Fibroblast of lung (primary cell): ENCODE results near the gene PTPRS. TPM values are rescaled to one million over a fixed set of nuclear protein-coding genes. Genes with fewer than 3 reads are reported as not detected.

Experiments used
- DNase-seq, 2 donors: peaks; one replicate each; pipeline versions ENCODE4 v3.0.0 to v3.0.0-alpha.2; 2010; ENCODE audit warnings: low read depth in 2 of 2
- H2AFZ ChIP-seq: 2 replicates; pipeline ENCODE4 v1.5.1; 2012; ENCODE audit warnings: low read length, control low read depth, inconsistent platforms
- H3K27ac ChIP-seq: 2 replicates; pipeline ENCODE4 v1.5.1; 2011; ENCODE audit warnings: low read length, control low read depth; ENCODE audit not compliant: insufficient read depth
- H3K27me3 ChIP-seq: 2 replicates; pipeline ENCODE4 v1.5.1; 2011; ENCODE audit warnings: mild to moderate bottlenecking, low read length; ENCODE audit not compliant: control insufficient read depth, insufficient read depth
- H3K36me3 ChIP-seq: 2 replicates; pipeline ENCODE4 v1.5.1; 2011; ENCODE audit warnings: low read length; ENCODE audit not compliant: control insufficient read depth, insufficient read depth
- H3K4me1 ChIP-seq: 2 replicates; pipeline ENCODE4 v1.5.1; 2011; ENCODE audit warnings: low read length; ENCODE audit not compliant: control insufficient read depth, insufficient read depth; ENCODE audit errors: extremely low read depth
- H3K4me2 ChIP-seq: 2 replicates; pipeline ENCODE4 v1.5.1; 2011; ENCODE audit warnings: low read length, control low read depth; ENCODE audit not compliant: insufficient read depth; ENCODE audit errors: extremely low read depth
- H3K4me3 ChIP-seq, 4 experiments: fragments of 200-600 bp in 1 of 4; sonication (generic) in 1 of 4; replicated peaks in 1 of 4; 2 replicates each; pipeline ENCODE4 v1.5.1; 2011 to 2016; ENCODE audit warnings: low read length in 4 of 4, low read depth in 3 of 4, mild to moderate bottlenecking in 3 of 4, control low read depth in 2 of 4, inconsistent platforms in 1 of 4, mixed read lengths in 1 of 4; ENCODE audit not compliant: insufficient read depth in 1 of 4; ENCODE audit errors: control extremely low read depth in 1 of 4
- H3K79me2 ChIP-seq: 2 replicates; pipeline ENCODE4 v1.5.1; 2012; ENCODE audit warnings: mild to moderate bottlenecking, low read length, inconsistent platforms; ENCODE audit not compliant: control insufficient read depth, insufficient read depth
- H3K9ac ChIP-seq: 2 replicates; pipeline ENCODE4 v1.5.1; 2011; ENCODE audit warnings: mild to moderate bottlenecking, low read length, control low read depth; ENCODE audit not compliant: insufficient read depth
- H3K9me3 ChIP-seq: 2 replicates; pipeline ENCODE4 v1.5.1; 2012; ENCODE audit warnings: low read depth, low read length; ENCODE audit not compliant: control insufficient read depth, insufficient read depth
- H4K20me1 ChIP-seq: 2 replicates; pipeline ENCODE4 v1.5.1; 2011; ENCODE audit warnings: low read length; ENCODE audit not compliant: control insufficient read depth, insufficient read depth; ENCODE audit errors: extremely low read depth
- EZH2 ChIP-seq: IDR thresholded peaks from 2 replicates; pipeline ENCODE4 v1.5.1; 2012; ENCODE audit warnings: low read length, control low read depth, mild to moderate bottlenecking; ENCODE audit errors: missing control alignments
- polyA plus RNA-seq, 2 donors: library from polyadenylated mRNA; depleted of rRNA in 1 of 2; stranded (reverse) in 1 of 2; unstranded in 1 of 2; fragments of >200 nt; gene quantifications; 2 replicates each; pipeline ENCODE4 v1.2.1, GENCODE V29; 2011 to 2012; ENCODE audit warnings: missing spikeins in 1 of 2
- total RNA-seq: library from RNA; depleted of rRNA; stranded (reverse); fragments of >200 nt; gene quantifications from 2 replicates; pipeline ENCODE4 v1.2.1, GENCODE V29; 2014
- TF ChIP-seq, protein P1 (sequence below), 2 donors: IDR thresholded peaks in 1 of 2; conservative IDR thresholded peaks in 1 of 2; 1 replicate in 1 of 2; 2 replicates in 1 of 2; pipeline ENCODE4 v1.5.1; 2011 to 2012; ENCODE audit warnings: low read length in 2 of 2, control low read depth in 1 of 2, inconsistent platforms in 1 of 2, low read depth in 1 of 2, mild to moderate bottlenecking in 1 of 2

The PTPRS gene
- total and polyA plus RNA-seq, 2 donors (not counting 1 experiment from before 2014, with no cell fraction given), result 27.9 to 136 TPM

DNA sequence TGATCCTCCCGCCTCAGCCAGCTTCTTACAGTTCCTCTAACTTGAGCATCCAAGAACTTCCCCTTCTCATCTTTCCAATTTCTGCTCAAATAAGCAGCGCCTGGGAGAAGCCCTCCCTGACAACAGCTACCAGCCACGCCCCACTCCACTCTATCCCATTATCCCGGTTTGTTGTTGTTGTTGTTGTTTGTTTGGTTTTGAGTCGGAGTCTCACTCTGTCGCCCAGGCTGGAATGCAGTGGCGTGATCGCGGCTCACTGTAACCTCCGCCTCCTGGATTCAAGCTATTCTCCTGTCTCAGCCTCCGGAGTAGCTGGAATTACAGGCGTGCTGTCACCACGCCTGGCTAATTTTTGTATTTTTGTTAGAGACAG is 822 bp upstream of the PTPRS start:
- H3K36me3 ChIP-seq, result no peaks in the 10 kb centered on the region
- no peak overlapping the region for H3K27ac ChIP-seq
- H4K20me1 ChIP-seq, result no peaks in the 10 kb centered on the region
- no peak overlapping the region for H3K9ac ChIP-seq
- H3K4me3 ChIP-seq, result no peak overlapping the region
- H3K79me2 ChIP-seq, result no peaks in the 10 kb centered on the region
- H3K4me1 ChIP-seq, result no peaks in the 10 kb centered on the region
- H2AFZ ChIP-seq, result no peak overlapping the region
- no peak overlapping the region for H3K4me2 ChIP-seq
- no peak for DNase-seq
- no peaks in the 10 kb centered on the region for H3K9me3 ChIP-seq
- TF ChIP-seq, protein P1, sequence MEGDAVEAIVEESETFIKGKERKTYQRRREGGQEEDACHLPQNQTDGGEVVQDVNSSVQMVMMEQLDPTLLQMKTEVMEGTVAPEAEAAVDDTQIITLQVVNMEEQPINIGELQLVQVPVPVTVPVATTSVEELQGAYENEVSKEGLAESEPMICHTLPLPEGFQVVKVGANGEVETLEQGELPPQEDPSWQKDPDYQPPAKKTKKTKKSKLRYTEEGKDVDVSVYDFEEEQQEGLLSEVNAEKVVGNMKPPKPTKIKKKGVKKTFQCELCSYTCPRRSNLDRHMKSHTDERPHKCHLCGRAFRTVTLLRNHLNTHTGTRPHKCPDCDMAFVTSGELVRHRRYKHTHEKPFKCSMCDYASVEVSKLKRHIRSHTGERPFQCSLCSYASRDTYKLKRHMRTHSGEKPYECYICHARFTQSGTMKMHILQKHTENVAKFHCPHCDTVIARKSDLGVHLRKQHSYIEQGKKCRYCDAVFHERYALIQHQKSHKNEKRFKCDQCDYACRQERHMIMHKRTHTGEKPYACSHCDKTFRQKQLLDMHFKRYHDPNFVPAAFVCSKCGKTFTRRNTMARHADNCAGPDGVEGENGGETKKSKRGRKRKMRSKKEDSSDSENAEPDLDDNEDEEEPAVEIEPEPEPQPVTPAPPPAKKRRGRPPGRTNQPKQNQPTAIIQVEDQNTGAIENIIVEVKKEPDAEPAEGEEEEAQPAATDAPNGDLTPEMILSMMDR (conservative IDR thresholded peaks at IDR 0.05 in 1 of 2, IDR thresholded peaks at IDR 0.05 in 1 of 2; ENCODE audit: low read depth in 1 of 2, low read length in 2 of 2), result no peak
- no peak for TF ChIP-seq EZH2
- peaks cover 20% of the 10 kb centered on the region for H3K27me3 ChIP-seq

DNA sequence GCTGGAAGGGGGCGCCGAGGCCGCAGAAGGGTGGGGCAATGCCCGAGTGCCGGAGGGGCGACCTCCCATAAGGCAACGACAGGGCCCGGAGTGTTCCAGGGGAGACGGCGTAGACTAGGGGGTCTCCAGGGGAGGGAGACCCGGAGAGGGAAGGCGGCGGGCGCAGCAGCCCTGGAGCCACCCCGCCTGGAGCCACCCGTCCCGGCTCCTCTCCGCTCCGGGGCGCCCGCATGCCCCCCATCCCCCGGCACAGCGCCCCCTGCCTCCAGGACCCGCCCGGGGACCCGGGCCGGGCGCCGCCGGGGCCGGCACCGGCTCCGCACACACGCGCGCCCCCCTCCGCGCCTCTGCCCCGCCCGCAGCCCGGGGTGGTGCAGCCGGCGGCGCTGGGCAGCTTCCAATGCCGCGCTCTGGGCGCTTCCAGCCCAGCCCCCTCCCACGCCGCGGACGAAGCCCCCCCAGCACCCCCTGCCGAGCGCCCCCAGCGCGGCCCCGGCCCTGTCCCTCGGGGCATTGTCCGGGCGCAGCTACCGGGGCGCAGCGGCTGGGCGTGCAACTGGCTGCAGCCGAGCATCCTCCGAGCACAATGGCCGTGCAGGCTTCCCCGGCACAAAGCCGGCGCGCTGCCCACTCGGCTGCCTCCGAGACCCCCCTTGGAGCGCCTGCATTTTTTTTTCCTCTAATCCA is 519 bp downstream of the PTPRS start:
- no peak overlapping the region for H3K9ac ChIP-seq
- H3K36me3 ChIP-seq, result no peaks in the 10 kb centered on the region
- no peaks in the 10 kb centered on the region for H3K9me3 ChIP-seq
- no peaks in the 10 kb centered on the region for H3K4me1 ChIP-seq
- no peak overlapping the region for H3K27ac ChIP-seq
- TF ChIP-seq, protein P1 (conservative IDR thresholded peaks at IDR 0.05 in 1 of 2, IDR thresholded peaks at IDR 0.05 in 1 of 2; ENCODE audit: low read depth in 1 of 2, low read length in 2 of 2), result no peak
- no peak for TF ChIP-seq EZH2
- no peak for DNase-seq
- H2AFZ ChIP-seq, result no peak overlapping the region
- peak overlapping the region; percentile 79 for H3K4me2 ChIP-seq
- no peaks in the 10 kb centered on the region for H4K20me1 ChIP-seq
- peaks cover 20% of the 10 kb centered on the region for H3K27me3 ChIP-seq
- H3K4me3 ChIP-seq, result peak overlapping the region; percentile 46 to 64 (median 53)
- no peaks in the 10 kb centered on the region for H3K79me2 ChIP-seq

DNA sequence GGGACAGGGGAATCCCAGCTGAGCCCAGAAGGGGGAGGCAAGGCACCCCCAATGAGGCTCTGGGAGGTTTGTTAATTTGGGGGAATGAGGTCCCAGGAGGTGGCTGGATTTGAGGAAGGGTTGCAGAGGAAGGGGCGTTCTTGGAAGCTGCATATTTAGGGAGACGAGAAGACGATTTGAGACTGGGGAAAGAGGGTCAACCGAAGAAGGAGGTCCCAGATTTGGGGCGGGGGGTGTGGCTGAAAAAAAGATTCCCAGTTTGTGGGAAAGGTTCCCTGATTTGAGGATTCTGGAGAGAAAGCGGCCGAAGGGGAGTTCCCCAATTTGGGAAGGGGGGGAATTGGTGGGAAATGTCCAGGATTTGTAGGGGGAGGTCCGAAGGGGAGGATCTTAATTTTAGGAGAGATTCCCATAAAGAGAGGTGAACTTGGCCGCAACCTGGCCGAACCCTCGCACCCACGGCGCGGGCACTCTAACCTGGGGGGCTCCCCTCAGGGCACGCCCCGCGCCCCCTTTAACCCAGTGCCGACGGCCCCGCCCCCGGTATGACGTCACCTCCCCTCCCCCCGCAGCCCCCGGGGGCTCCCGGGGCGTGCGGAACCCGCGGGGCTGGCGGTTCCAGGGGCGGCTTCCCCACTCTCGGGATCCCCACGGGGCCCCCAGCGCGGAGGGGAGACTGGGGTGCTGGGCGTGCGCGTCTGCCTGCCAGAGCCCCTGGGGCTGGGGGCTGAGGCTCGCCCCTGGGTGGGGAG is 1.2 kb downstream of the PTPRS start:
- no peak for DNase-seq
- Histone ChIP-seq H4K20me1 (no peaks in the 10 kb centered on the region), H2AFZ (no peak overlapping the region), H3K4me3 (peak overlapping the region; percentile 44 to 64 (median 46)), H3K9ac (no peak overlapping the region), H3K4me1 (no peaks in the 10 kb centered on the region), H3K27me3 (peaks cover 20% of the 10 kb centered on the region), H3K36me3 (no peaks in the 10 kb centered on the region), H3K9me3 (no peaks in the 10 kb centered on the region), H3K4me2 (peak overlapping the region; percentile 64), H3K79me2 (no peaks in the 10 kb centered on the region), H3K27ac (no peak overlapping the region)
- TF ChIP-seq, protein P1 (conservative IDR thresholded peaks at IDR 0.05 in 1 of 2, IDR thresholded peaks at IDR 0.05 in 1 of 2; ENCODE audit: low read depth in 1 of 2, low read length in 2 of 2), result no peak
- peak; percentile 96 for TF ChIP-seq EZH2
